ENCODE data around the gene SGMS1. TPM values are rescaled to one million over a fixed set of nuclear protein-coding genes. Genes with fewer than 3 reads are reported as not detected.
"Not testable (repeated sequence)": the region's sequence is repeated elsewhere in the genome, so short reads cannot be mapped to it uniquely, and the experiment has no call there.

The SGMS1 gene
- polyA plus RNA-seq, 4 donors = 54.8 to 64.6 (median 60.5) TPM

DNA sequence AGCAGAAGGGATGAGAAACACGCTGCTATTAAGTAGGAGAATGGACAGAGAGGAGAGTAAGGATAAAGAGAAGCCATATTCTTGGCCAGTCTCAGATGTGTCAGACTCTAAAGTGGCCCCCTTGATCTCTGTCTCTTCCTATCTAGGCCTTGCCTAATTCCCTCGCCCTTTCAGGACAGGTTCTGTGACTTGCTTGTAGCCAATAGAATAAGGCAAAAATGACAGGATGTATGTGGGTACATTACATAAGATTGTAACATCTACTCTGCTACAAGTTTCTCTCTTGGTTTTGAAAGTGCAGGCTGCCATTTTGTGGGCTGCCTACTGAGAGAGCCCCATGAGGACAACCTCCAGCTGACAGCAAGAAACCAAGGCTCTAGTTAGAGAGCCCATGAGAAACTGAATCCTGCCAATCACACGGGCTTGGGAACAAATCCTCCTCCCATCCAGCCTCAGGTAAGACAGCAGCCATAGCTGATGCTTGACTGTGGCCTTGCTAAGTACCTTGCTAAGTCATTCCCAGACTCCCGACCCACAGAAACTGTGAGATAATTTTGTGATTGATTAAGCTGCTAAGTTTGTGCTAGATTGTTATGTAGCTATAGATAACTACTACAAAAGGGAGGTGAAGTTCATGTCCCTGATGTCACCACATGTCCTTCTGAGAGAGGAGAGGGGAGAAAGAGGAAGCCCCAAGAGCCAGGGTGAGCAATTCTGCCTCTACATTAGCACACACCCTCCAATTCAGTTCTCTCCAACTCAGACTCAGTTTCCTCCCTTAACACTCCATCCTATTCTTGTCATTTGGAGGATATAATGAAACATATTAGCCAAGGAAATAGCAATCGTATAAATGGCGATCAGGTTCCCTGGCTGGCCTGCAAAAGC, 185.5 kb downstream of the SGMS1 start:
- DNase-seq (ENCODE audit: low read depth in 4 of 4, low spot score in 3 of 4) = no peak

GRCh38 chr10:50437248-50437647, 186.5 kb downstream of the SGMS1 start:
- DNase-seq (ENCODE audit: low read depth in 4 of 4, low spot score in 3 of 4) = no peak

GRCh38 chr10:50436805-50437204, 187.0 kb downstream of the SGMS1 start:
- DNase-seq (ENCODE audit: low read depth in 4 of 4, low spot score in 3 of 4) = no peak

- DNase-seq (ENCODE audit: low read depth in 4 of 4, low spot score in 3 of 4) = no peak
These were observed 191.3 kb downstream of the SGMS1 start for GRCh38 chr10:50432211-50433009.

DNA sequence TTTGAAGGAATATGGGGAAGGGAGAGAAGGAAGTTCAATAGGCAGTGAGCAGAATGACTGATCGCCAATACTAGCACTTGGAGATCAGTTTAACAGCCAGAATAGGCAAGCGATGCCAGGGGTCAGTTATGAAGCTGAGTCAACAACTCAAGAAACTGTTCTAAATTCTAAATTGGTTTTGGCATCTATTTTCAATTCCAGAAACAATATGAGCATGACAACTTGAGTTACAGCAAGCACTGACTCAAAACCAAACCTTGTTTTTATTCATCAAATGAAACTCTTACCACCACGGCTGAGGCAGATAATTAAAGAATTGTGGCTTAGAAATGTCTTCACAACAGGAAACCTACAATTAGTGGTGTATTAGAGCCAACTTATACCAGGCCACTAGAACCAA, 192.0 kb downstream of the SGMS1 start:
- DNase-seq (ENCODE audit: low read depth in 4 of 4, low spot score in 3 of 4) = no peak

GRCh38 chr10:50431133-50431532, 192.6 kb downstream of the SGMS1 start:
- no peak for DNase-seq (ENCODE audit: low read depth in 4 of 4, low spot score in 3 of 4)

DNA sequence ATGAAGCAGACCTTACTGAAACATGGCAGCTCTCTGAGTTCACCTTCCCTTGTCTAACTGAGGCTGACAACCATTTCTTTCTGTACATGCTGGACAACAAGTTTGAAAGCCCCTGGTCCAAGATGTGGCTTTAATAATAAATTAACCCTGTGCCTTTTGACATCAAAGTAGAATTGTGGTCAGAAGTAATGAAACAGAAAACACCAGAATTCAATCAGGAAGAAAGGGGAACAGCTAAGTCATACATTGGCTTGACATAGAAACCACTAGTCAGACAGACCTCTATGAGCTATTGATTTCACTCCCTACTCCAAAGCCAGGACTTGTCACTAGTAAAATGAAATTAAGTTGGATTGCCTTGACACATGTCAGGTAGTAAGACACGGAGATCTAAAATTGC, 197.3 kb downstream of the SGMS1 start:
- no peak for DNase-seq (ENCODE audit: low read depth in 4 of 4, low spot score in 3 of 4)

GRCh38 chr10:50425215-50425614, 198.5 kb downstream of the SGMS1 start:
- not testable (repeated sequence) for DNase-seq (ENCODE audit: low read depth in 4 of 4, low spot score in 3 of 4)

DNA sequence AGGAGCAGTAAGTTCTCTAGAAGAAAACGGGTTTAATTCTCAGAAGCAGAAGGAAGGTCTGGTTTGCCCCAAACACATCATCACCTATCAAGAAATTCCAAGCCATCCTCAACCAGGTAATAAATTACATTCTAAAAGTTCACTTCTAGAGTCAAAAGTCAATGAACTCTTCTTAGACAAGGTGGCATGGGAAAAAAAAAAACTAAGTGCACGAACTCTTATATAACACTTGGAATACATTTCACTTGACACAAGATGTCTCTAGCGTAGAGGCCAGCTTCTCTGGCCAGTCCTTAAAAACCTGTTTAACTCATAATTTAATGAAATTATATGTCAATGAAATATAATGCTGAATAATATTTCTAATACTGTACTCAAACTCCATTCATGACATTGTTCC, 200.3 kb downstream of the SGMS1 start:
- DNase-seq (ENCODE audit: low read depth in 4 of 4, low spot score in 3 of 4) = no peak

GRCh38 chr10:50422259-50422658, 201.5 kb downstream of the SGMS1 start:
- no peak for DNase-seq (ENCODE audit: low read depth in 4 of 4, low spot score in 3 of 4)

DNA sequence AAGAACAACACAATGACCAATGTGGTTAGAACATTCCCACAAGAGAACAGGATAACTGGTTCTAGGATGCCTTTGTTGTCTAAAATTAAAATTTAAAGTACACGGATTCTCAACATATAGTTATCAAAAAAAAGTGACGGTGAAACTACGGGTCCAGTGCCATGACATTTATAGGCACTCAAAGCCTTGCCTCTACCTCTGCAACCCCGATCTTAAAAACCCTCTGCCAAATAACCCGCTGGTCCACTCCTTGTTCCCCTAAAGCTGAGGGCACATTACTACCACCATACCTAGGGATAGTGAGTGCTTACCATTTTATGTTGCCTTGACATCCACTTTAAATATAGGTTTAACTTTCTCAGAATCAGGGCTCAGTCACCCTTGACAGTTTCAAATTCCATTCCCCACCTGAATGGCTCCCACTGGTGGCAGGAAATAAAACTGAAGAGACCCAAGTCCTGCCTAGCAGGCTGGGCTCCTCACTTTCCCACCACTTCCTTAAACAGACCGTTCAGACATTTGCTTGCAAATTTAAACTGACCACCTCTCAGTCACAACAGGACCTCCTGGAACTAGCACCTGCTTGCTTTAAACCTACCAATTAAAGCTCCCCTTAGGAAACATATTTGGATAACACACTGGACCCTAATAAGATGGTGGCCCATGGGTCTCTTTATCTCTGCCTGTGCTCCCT, 202.6 kb downstream of the SGMS1 start:
- DNase-seq (ENCODE audit: low read depth in 4 of 4, low spot score in 3 of 4) = peak in 2 of 4 donors; percentile 51 to 53

DNA sequence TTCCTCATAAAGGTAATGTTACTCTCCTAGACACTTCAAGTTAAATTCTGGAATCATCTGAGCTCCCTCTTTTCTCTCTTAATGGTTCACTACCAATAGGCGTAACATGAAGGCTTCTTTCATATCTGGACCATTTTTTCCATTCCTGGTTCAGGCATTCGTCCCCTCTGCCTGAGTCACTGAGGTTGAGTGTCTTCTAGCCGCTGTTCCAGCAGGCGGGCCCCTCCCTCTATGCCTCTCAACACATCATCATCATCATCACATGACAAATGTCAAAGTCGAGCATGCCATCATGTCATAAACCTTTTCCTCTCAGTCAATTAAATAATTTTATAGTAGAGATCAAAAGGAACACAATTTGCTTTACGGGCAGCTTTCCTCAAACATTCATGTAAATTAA, 203.6 kb downstream of the SGMS1 start:
- DNase-seq (ENCODE audit: low read depth in 4 of 4, low spot score in 3 of 4) = no peak

DNA sequence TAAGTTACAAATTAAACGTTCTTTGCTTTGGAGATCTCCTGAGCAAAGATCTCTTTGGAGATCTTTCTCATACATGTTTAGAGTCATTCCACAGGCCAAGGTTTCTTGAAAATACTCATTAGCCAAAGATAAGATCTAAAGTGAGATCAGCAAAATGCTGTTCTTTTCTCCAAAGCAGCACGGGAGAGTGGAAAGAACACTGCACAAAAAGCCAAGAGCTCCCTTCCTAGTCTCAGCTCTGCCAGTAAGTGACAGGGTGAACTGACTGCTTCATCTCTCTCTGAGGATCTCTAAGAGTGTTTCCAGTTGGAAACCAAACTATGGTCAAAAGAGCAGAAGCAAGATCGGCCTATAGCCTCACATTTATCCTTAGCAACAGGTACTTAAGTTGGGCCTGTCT, 204.0 kb downstream of the SGMS1 start:
- DNase-seq (ENCODE audit: low read depth in 4 of 4, low spot score in 3 of 4) = no peak

GRCh38 chr10:50419091-50419490, 204.7 kb downstream of the SGMS1 start:
- no peak for DNase-seq (ENCODE audit: low read depth in 4 of 4, low spot score in 3 of 4)

GRCh38 chr10:50417886-50418830, 205.6 kb downstream of the SGMS1 start:
- DNase-seq (ENCODE audit: low read depth in 4 of 4, low spot score in 3 of 4) = peak in 3 of 4 donors; percentile 28 to 43 (median 36)

- no peak for DNase-seq (ENCODE audit: low read depth in 4 of 4, low spot score in 3 of 4)
These were observed 206.3 kb downstream of the SGMS1 start for GRCh38 chr10:50417486-50417885.

DNA sequence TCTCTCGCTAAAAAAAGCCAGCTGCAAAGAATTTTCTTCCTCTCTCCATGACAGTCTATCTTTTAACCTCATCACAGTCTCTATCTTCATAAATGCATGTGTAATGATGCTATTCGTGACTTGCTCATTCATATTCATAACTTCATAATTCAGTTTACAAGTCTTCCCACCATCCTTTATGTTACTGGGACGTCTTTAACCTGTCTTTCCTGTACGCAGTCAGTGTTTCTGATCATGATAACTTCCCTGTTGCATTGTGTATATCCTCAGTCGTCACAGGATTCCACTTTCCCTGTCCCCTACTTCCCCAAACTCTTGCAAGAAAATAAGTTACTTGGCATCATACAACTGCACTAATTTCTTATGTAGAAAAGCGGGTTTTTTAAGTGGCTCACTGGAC, 206.9 kb downstream of the SGMS1 start:
- DNase-seq (ENCODE audit: low read depth in 4 of 4, low spot score in 3 of 4) = no peak

- DNase-seq (ENCODE audit: low read depth in 4 of 4, low spot score in 3 of 4) = no peak
These were observed 207.5 kb downstream of the SGMS1 start for GRCh38 chr10:50416181-50416824.

GRCh38 chr10:50415292-50415691, 208.5 kb downstream of the SGMS1 start:
- DNase-seq (ENCODE audit: low read depth in 4 of 4, low spot score in 3 of 4) = no peak
